CD4-positive, alpha-beta T cell (primary cell): ENCODE data around the gene HNRNPAB. TPM values are rescaled to one million over a fixed set of nuclear protein-coding genes. Genes with fewer than 3 reads are reported as not detected.

ENCODE experiments used
- ATAC-seq: fragments of 200-7000 bp; cut with Tn5 transposase; one replicate; pipeline ENCODE4 v1.10.0; 2022; ENCODE audit warnings: mild to moderate bottlenecking; ENCODE audit not compliant: poor library complexity
- CTCF ChIA-PET: fragments of 350-600 bp; sonication (Branson Sonifier 250); formaldehyde crosslinking; loops from one replicate; lab custom pipeline; 2021; ENCODE audit warnings: antibody characterized with exemption, inconsistent platforms; lab: Charles Lee
- POLR2A ChIA-PET: fragments of 350-600 bp; sonication (Branson Sonifier 250); formaldehyde crosslinking; loops from one replicate; lab custom pipeline; 2021; ENCODE audit warnings: antibody characterized with exemption, inconsistent platforms; lab: Charles Lee
- DNase-seq, 14 experiments: peaks; one replicate each; pipeline ENCODE4 v3.0.0-alpha.2; 2013 to 2020; ENCODE audit warnings: mixed read lengths in 2 of 14
- H3K27ac ChIP-seq, 2 donors: one replicate each; pipeline versions ENCODE4 v1.5.1 to v1.7.0; 2013; ENCODE audit warnings: low read length in 2 of 2, low read depth in 1 of 2, mild to moderate bottlenecking in 1 of 2
- H3K27me3 ChIP-seq, 2 experiments: 1 replicate in 1 of 2; 2 replicates in 1 of 2; pipeline versions ENCODE4 v1.6.1 to v1.7.0; 2013; ENCODE audit warnings: low read length in 2 of 2, control low read depth in 1 of 2, mild to moderate bottlenecking in 1 of 2, moderate library complexity in 1 of 2; ENCODE audit not compliant: insufficient read depth in 2 of 2, control insufficient read depth in 1 of 2
- H3K36me3 ChIP-seq: one replicate; pipeline ENCODE4 v1.6.1; 2013; ENCODE audit warnings: low read length, control low read depth; ENCODE audit not compliant: insufficient read depth
- H3K4me1 ChIP-seq: one replicate; pipeline ENCODE4 v1.6.1; 2013; ENCODE audit warnings: low read length, control low read depth; ENCODE audit not compliant: insufficient read depth
- H3K4me3 ChIP-seq: one replicate; pipeline ENCODE4 v1.5.1; 2013; ENCODE audit warnings: mild to moderate bottlenecking, low read length, moderate library complexity
- H3K9me3 ChIP-seq, 2 experiments: 1 replicate in 1 of 2; 2 replicates in 1 of 2; pipeline versions ENCODE4 v1.6.1 to v1.7.0; 2013; ENCODE audit warnings: low read length in 2 of 2, mild to moderate bottlenecking in 2 of 2, control low read depth in 1 of 2, moderate library complexity in 1 of 2; ENCODE audit not compliant: control insufficient read depth in 1 of 2, insufficient read depth in 1 of 2
- H3K27ac Mint-ChIP-seq: one replicate; pipeline ENCODE4 v1.8.0; 2020; ENCODE audit warnings: mixed read lengths
- H3K27me3 Mint-ChIP-seq: one replicate; pipeline ENCODE4 v1.8.0; 2021; ENCODE audit warnings: mixed read lengths
- H3K36me3 Mint-ChIP-seq: one replicate; pipeline ENCODE4 v1.8.0; 2021; ENCODE audit warnings: low read depth, mixed read lengths
- H3K4me1 Mint-ChIP-seq: one replicate; pipeline ENCODE4 v1.8.0; 2021; ENCODE audit warnings: low read depth, mixed read lengths
- H3K4me3 Mint-ChIP-seq: one replicate; pipeline ENCODE4 v1.8.0; 2020; ENCODE audit warnings: mild to moderate bottlenecking, mixed read lengths
- H3K9me3 Mint-ChIP-seq: one replicate; pipeline ENCODE4 v1.8.0; 2020; ENCODE audit warnings: mixed read lengths
- CTCF ChIP-seq: fragments of 200-600 bp; IDR thresholded peaks from one replicate; pipeline ENCODE4 v1.8.0; 2022; ENCODE audit warnings: antibody characterized with exemption, mild to moderate bottlenecking
- intact Hi-C, 2 experiments: fragments of 100-400 bp; cut with DNase I in 1 of 2; cut with micrococcal nuclease in 1 of 2; formaldehyde crosslinking; loops; one replicate each; pipeline versions ENCODE4 v1.15.1 to v1.9.0; 2023 to 2025; cut with DNase I, micrococcal nuclease
- total RNA-seq, 174 experiments: library from RNA in 2 of 174; stranded (reverse) in 2 of 174; gene quantifications; one replicate each; pipeline ENCODE4 v1.2.3 and lab custom pipeline; 2021 to 2026

The HNRNPAB gene
- total RNA-seq, 2 experiments from 2014 or later, result 63.6 to 68.9 TPM

GRCh38 chr5:178207917-178208280, 3.6 kb downstream of the HNRNPAB start:
- H3K4me1 ChIP-seq, result peaks cover 37% of the 10 kb centered on the region
- peaks cover 47% of the 10 kb centered on the region for H3K4me1 Mint-ChIP-seq
- H3K27ac Mint-ChIP-seq, result peak overlapping the region; percentile 83
- peaks cover 82% of the 10 kb centered on the region for H3K36me3 Mint-ChIP-seq
- ChIA-PET CTCF (interaction anchor here (0.7 to 1.8 kb wide), 2 partner anchors 62 to 417 kb away, joined by 4 to 6 read pairs; no protein-coding TSS in a partner anchor), POLR2A (no interaction called here)
- no peak overlapping the region for H3K4me3 ChIP-seq
- TF ChIP-seq CTCF, result no peak
- DNase-seq, result no peak
- no peak overlapping the region for H3K27ac ChIP-seq
- H3K4me3 Mint-ChIP-seq, result peak overlapping the region; percentile 48
- H3K36me3 ChIP-seq, result peaks cover 67% of the 10 kb centered on the region
- intact Hi-C loops, result loop anchor here in 1 of 2 experiments (2.0 to 10.0 kb wide), 2 partner anchors 55 to 1563 kb away; partner anchors contain the start of genes NHP2 and TSPAN17
- no peaks in the 10 kb centered on the region for H3K9me3 ChIP-seq
- H3K27me3 Mint-ChIP-seq, result peaks cover 4% of the 10 kb centered on the region
- no peaks in the 10 kb centered on the region for H3K27me3 ChIP-seq
- no peak for ATAC-seq
- H3K9me3 Mint-ChIP-seq, result no peaks in the 10 kb centered on the region

- peak in 1 of 14 experiments; percentile 16 for DNase-seq
- no peaks in the 10 kb centered on the region for H3K9me3 ChIP-seq
- no peak overlapping the region for H3K27ac ChIP-seq
- Mint-ChIP-seq H3K9me3 (no peaks in the 10 kb centered on the region), H3K27ac (peak overlapping the region; percentile 83), H3K36me3 (peaks cover 90% of the 10 kb centered on the region), H3K27me3 (peaks cover 4% of the 10 kb centered on the region), H3K4me1 (peaks cover 47% of the 10 kb centered on the region), H3K4me3 (no peak overlapping the region)
- no peak for TF ChIP-seq CTCF
- peaks cover 35% of the 10 kb centered on the region for H3K4me1 ChIP-seq
- H3K36me3 ChIP-seq, result peaks cover 75% of the 10 kb centered on the region
- no peaks in the 10 kb centered on the region for H3K27me3 ChIP-seq
- no peak overlapping the region for H3K4me3 ChIP-seq
- no peak for ATAC-seq
- ChIA-PET CTCF (no interaction called here), POLR2A (no interaction called here)
- intact Hi-C loops, result loop anchor here in 1 of 2 experiments (10.0 kb wide), 1 partner anchor 1564 kb away; the partner anchor contains the start of gene TSPAN17
Measured at GRCh38 chr5:178208540-178209227, 4.4 kb downstream of the HNRNPAB start.

DNA sequence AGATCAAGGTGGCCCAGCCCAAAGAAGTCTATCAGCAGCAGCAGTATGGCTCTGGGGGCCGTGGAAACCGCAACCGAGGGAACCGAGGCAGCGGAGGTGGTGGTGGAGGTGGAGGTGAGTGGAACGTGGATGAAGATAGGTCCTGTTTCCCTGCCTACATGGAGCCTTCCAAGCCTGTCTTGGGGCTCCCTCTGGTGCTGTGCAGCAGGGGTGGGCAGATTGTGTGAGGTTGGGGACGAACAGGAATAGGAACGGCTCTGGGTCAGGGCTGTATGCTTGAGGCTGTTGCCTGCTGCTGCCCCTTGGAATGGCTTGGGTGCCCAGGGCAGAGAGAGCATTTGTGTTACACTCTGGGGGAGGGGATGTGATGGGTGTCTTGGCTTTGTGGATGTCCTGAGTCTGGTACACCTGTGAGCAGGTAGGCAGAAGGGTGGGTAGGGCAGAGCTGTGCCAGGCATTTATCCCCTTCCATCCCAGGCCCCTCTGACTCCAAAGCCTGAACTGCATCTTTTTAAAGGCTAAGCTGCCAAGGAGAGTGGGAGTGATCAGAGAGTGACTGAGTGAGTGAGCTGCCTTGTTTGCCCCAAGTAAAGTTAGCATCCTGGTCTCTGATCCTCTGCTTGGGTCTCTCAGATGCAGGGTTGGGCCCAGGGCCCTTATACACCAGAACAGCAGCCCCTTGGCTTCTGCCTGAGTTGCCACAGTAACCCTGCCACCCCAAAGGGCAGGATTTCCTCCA, 5.2 kb downstream of the HNRNPAB start:
- no peaks in the 10 kb centered on the region for H3K9me3 ChIP-seq
- intact Hi-C loops, result loop anchor here in 1 of 2 experiments (10.0 kb wide), 1 partner anchor 1565 kb away; the partner anchor contains the start of gene TSPAN17
- ChIA-PET POLR2A (no interaction called here), CTCF (no interaction called here)
- TF ChIP-seq CTCF, result no peak
- H3K36me3 ChIP-seq, result peaks cover 83% of the 10 kb centered on the region
- Mint-ChIP-seq H3K4me3 (no peak overlapping the region), H3K36me3 (peaks cover 93% of the 10 kb centered on the region), H3K4me1 (peaks cover 42% of the 10 kb centered on the region), H3K9me3 (no peaks in the 10 kb centered on the region), H3K27me3 (peaks cover under 1% of the 10 kb centered on the region), H3K27ac (peak overlapping the region; percentile 83)
- H3K4me3 ChIP-seq, result no peak overlapping the region
- peaks cover 32% of the 10 kb centered on the region for H3K4me1 ChIP-seq
- no peak for DNase-seq
- H3K27me3 ChIP-seq, result no peaks in the 10 kb centered on the region
- ATAC-seq, result no peak
- H3K27ac ChIP-seq, result no peak overlapping the region
